NK-92 (cell line): ENCODE data around the gene IVL.

Experiments
- DNase-seq: peaks from one replicate; lab custom pipeline; 2025; ENCODE audit not compliant: unreplicated experiment; lab: John Stamatoyannopoulos, UW

IVL gene

DNA sequence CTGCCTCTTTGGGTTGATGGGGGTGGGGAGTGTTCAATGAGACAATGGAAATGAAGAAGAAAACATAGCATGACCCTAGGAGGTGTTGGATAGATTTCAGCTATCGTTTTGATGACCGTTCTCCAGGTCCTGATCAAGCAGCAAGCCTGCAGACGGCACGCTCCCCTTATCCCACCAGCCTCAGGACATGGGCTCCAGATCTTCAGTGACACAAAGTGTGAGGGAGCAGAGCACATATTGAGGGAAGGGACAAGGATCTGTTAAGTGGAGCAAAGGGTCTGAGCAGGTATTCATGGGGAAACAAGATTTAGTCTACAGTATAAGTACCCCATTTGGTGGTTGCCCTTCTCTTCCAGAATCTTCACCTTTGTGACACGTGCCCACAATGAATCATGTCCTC is 43.4 kb downstream of the IVL start:
- no peak for DNase-seq

DNA sequence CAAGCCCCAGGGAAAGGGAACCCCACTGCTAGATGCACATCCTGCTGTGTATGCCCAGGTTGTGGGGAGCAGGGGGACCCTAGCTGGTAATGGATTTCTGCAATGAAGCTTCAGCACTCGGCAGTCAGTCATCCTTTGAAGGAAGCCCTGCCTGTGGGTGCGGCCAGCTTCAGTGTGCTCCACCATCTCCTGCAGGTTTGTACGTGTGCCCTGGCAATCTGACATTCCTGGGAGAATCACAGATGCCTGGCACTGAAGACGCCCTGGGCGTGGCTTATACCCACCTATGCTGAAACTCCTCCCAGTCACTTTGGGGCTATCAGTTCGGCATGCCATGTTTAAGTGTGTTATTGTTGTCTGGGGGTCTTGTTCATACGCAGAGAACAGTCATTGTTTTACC is 45.4 kb downstream of the IVL start:
- DNase-seq, result no peak

DNA sequence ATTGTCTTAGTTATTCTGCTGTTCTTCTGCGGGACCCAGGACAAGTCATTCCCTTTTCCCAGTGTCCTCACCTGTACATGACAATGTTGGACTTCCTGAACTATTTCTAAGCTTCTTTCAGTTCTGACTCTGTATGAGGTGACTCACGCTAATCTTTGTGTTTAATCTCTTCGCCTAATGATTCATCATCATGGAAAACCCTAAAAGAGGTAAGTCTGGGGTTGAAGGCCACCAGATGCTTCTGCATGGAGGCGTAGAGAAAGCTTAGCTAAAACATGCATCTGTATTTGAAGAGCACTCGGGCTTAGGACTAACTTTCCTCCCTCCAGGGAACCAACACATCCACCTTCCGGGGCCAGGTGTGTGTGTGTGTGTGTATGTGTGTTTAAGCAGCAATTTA is 46.1 kb downstream of the IVL start:
- DNase-seq, result no peak

DNA sequence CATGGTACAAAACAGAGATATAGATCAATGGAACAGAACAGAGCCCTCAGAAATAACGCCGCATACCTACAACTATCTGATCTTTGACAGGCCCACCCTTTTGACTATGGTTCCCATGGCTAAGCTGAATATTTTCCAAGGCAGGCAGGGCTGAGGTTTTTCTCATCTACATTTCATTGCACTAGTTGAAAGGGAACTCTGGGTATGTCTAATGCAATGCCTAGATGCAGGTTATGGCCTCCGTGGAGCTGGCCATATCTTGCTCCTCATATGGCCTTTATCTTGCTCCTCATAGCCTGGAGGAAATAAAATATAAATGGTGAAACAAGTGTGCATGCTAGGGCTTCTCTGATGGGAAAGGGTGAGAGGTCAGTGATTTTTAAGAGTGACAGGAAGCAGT is 49.2 kb downstream of the IVL start:
- DNase-seq, result no peak

DNA sequence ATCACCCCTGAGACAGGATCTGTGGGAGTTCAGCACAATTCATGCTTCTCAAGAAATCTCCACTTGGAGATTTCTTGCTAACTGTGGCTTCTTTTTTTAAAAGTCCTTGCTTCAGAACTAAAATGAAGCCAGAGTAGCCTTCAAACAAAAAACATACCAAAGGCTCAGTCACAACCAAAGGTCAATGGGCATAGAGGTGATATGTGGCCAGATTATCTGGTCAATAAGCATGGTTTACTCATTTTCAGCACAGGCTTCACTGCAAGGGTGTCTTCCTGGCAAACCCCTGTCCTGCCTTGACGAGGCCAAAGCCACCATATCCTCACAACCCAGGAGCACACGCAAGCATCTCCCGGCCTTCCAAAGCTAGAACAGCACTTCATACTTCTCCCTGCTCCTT is 50.9 kb downstream of the IVL start:
- no peak for DNase-seq

DNA sequence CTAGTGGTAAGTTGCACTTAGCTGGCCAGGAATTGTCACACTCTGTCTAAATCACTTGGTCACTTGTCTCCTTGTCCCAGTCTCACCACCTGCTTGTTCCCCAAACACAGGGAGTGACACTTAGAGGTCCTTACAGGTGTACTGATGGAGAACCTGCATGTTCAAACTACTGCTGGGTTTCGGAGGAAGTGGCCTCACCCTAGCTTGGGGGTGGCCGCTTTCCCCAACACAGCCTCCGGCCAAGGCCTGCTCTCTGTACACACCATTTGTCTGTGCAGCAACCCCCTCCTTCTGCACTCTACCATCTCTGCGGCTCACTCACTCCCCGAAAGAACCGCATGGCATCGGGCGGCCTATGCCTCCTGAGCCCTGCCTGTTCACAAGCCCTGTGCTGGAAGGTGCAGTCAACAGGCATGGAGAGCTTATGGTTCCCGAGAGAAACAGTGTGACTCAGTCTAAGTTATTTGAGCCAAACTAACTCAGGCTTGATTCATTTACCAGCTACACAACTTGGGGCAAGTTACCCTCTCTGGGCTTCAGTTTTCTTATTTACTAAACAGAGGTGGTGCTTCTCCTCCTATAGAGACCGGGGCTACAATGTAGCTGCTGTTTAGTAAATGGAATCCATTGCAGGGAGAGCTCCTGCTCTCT is 51.6 kb downstream of the IVL start:
- no peak for DNase-seq

DNA sequence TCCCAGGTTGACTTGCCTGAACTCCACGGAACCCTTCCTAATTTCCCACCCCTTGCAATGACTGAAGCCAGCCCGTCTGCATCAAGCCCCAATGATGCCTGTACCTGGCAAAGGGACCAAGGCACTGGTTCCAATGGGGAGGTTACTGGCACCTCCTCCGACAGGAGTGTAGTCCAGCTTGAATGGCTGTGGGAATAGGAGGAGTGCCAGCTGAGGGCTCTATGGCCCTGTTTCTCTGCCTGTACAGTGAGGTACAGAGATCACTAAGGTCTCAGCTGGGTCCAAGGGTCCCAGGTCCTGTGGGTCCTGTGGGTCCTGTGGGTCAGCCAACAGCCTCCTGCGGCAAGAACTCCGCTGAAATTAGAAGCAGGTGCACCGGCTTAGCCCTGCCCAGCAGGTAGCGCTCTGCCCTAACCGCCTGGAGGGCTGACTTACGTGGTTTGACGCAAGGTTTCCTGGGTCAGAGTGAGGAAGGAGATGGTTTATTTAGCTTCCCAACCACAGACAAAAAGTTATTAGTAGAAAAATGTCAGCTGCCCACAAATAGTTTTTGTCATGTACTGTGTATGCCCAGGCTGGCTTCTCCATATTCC is 52.2 kb downstream of the IVL start:
- no peak for DNase-seq
